GM19193 (cell line): Measurements from ENCODE around the gene HMCN2.

Experiments used
- POLR2A ChIP-seq: IDR thresholded peaks from 4 replicates; pipeline ENCODE4 v1.6.1; 2011; ENCODE audit not compliant: insufficient read depth, insufficient read length; ENCODE audit errors: extremely low read depth

Gene HMCN2

DNA sequence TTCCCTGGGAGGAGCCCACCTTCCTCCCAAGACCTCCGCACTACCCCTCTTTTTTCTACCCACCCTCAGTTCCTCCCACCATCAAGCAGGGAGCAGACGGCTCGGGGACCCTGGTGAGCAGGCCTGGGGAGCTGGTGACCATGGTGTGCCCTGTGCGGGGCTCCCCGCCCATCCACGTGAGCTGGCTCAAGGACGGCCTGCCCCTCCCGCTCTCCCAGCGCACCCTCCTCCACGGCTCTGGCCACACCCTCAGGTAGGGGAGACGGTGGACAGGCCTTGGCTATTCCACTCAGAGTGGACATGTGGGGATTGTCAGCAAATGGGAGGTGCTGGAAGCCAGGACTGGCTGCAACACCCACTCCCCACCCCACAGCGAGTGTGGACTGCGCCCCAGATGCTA lies 126.3 kb downstream of the HMCN2 start:
- no peak for TF ChIP-seq POLR2A

DNA sequence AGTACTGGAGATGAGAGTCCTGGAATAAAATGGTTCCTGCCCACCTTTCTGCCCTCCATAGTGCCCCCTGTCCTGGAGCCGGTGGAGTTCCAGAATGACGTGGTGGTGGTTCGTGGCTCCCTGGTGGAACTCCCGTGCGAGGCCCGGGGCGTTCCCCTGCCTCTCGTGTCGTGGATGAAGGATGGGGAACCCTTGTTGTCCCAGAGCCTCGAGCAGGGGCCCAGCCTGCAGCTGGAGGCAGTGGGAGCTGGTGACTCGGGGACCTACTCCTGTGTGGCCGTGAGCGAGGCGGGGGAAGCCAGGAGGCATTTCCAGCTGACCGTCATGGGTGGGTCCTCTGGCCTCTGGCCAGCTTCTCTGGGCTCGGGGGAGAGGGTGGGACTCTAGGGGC lies 128.1 kb downstream of the HMCN2 start:
- TF ChIP-seq POLR2A: no peak

DNA sequence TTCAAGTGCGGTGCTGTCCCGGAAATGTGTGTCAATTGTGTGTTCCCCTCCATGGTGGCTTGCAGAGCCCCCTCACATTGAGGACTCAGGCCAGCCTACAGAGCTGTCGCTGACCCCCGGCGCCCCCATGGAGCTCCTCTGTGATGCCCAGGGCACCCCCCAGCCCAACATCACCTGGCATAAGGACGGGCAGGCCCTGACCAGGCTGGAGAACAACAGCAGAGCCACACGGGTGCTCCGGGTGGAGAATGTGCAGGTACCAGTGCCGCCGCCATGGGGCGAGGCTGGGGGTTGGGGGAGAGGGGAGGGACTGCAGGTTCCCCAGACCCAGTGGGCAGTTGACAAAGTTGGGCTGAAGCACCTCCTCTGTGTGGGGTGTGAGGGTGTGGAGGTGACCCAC lies 128.8 kb downstream of the HMCN2 start:
- no peak for TF ChIP-seq POLR2A

DNA sequence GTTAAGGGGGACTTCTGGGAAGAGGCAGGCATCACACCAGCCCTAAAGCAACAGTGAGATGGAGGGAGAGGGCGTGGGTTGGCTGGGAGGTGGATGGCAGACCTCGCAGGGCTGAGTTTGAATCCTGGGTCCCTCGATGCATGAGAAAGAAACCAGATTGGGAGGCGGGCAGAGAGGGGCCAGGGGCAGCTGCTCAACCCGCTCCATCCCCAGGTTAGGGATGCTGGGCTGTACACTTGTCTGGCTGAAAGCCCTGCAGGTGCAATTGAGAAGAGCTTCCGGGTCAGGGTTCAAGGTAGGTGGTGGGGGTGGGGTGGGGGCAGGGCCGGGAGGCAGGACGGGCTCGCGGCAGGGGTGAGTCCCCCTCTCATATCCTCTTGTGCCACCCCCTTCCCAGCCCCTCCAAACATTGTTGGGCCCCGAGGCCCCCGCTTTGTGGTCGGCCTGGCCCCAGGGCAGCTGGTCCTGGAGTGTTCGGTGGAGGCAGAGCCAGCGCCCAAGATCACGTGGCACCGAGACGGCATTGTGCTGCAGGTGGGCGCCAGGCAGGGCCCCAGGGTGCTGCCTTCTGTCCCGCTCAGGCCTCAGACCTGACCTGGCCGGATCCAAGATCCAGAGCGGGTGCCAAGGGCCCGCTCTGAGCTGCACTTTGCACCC lies 129.4 kb downstream of the HMCN2 start:
- no peak for TF ChIP-seq POLR2A

DNA sequence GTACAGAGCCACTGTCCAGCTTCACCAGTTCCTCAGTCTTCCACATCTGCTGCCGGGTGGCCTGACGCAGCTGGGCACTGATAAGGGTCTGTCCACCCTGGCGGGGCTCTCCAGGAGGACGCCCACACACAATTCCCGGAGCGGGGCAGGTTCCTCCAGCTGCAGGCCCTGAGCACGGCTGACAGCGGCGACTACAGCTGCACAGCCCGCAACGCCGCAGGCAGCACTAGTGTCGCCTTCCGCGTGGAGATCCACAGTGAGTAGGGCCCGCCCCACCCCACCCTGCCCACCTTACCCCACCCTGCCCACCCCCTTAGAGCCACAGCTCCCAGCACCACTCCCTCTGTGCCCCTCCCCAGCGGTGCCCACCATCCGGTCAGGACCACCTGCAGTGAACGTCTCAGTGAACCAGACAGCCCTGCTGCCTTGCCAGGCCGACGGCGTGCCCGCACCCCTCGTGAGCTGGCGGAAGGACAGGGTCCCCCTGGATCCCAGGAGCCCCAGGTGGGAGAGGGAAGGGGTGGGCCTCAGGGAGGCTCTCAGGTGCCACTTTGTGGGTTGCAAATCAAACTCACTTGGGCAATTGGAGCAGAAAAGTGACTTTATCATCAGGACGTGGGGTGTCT lies 130.4 kb downstream of the HMCN2 start:
- no peak for TF ChIP-seq POLR2A

DNA sequence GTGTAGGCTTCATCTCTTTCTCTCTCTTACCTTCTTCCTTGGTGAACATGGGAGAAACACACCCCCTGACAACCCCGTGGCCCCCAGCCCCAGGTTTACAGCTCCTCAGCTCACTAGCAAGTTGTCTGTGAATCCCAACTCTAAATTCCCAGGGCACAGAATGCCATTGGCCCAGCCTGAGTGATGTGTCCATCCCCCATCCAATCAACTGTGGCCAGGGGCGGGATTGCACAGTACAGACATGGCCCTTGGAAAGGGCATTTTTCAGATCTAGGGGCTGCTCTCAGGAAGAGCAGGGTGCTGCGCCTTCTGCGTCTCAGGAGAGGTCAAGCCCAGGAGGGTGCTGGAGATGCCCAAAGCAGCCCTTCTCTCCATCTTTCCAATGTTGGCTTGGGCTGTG lies 131.0 kb downstream of the HMCN2 start:
- TF ChIP-seq POLR2A: no peak

DNA sequence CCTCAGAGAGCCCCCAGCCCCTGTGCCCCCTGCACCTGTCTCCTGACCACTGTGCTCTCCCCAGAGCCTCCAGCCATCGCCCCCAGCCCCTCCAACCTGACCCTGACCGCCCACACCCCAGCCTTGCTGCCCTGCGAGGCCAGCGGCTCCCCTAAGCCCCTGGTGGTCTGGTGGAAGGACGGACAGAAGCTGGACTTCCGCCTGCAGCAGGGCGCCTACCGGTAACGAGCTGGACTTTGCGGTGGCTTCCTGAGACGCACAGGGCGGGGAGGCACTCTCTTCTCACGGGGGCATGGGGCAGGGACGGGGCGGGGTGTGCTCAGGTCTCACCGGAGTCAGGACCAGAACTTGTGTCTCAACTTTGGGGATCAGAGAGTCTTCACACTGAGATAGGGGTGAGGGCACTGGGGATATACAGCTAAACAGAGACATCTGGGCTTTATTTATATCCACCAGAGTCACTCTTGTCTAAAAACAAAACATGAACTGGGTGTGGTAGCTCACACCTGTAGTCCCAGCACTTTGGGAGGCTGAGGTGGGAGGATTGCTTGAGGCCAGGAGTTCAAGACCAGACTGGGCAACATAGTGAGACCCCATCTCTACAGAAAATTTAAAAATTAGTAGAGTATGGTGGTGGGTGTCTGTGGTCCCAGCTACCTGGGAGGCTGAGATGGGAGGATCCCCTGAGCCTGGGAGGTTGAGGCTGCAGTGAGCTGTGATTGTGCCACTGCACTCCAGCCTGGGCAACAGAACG lies 133.1 kb downstream of the HMCN2 start:
- TF ChIP-seq POLR2A: no peak

DNA sequence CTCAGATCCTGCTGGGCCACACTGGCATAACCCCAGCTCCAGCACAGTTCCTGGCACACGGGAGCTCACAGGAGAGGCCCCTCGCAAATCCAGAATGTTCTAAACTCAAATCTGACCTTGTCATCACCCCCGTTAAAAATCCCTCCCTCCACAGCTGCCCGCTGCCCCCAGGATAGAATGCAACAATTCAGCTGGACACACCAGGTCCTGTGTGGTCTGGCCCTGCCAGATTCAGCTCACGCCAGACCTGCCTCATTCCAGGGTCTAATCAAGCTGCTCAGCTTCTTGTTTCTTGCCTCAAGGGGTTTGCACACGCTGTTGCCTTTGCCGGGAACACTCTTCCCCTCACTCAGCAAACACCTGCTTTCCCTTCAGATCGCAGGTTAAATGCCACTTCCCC lies 134.2 kb downstream of the HMCN2 start:
- TF ChIP-seq POLR2A: no peak

DNA sequence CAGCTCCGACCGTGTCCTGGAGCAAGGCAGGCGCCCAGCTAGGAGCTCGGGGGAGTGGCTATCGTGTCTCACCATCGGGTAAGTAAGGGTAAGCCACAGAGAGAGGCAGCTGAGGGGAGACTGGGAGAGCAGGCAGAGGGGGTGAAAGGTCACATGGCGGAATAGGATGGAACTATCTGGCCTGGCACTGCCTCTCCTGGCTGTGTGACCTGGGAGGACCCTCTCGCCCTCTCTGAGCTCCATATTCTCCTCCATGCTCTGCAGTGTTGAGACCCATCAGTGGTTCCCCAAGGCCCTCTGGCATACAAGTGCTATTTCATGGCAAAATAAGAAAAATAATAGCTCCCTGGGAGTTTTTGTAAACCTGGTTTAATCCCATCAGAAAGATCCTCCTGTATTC lies 135.3 kb downstream of the HMCN2 start:
- no peak for TF ChIP-seq POLR2A

DNA sequence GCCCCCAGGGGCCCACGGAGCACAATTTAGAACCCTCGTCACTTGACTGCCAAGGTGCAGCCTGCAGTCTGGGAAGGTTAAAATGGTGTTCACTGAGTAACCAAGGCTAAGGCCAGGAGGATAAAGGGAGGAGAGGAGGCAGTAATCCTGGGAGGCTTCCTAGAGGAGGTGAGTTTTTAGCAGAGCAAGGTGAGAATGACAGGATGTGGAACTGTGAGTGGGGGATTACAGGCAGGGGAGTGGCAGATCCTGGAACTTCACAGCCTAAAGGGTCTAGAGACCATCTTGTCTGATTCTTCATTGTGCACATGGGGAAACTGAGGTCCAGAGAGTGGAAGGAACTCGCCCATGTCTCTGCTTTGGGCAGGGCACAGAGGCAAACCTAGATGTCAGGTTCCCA lies 136.7 kb downstream of the HMCN2 start:
- no peak for TF ChIP-seq POLR2A

DNA sequence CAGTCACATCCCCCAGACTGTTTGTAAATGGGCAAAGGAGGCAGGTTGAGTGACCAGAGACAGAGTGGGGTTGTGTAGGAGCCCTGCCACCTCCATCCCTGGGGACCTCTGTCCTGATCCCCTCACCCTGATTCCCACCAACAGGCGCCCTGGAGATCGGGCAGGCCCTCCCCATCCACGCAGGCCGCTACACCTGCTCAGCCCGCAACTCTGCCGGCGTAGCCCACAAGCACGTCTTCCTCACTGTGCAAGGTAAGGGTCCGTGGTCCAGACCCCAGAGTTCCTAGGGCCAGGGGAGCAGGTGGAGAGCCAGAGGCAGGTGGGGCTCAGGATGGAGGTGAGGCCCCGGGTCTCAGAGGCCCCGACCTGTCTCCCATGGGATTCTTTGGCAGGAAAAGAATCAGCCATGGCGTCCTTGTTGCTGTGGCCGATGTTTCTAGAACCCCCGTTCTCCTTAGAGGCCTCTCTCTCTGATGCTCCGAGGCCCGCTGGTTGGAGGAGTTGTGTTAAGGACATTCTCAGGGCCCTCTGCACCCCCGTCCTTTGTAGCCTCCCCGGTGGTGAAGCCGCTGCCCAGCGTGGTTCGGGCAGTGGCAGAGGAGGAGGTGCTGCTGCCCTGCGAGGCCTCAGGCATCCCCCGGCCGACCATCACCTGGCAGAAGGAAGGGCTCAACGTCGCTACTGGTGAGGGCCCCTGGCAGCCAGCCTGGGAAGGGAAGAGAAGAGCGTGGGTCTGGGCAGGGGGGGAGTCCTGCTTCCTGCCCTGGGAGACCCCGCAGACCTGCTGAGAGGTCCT lies 137.3 kb downstream of the HMCN2 start:
- TF ChIP-seq POLR2A: no peak

DNA sequence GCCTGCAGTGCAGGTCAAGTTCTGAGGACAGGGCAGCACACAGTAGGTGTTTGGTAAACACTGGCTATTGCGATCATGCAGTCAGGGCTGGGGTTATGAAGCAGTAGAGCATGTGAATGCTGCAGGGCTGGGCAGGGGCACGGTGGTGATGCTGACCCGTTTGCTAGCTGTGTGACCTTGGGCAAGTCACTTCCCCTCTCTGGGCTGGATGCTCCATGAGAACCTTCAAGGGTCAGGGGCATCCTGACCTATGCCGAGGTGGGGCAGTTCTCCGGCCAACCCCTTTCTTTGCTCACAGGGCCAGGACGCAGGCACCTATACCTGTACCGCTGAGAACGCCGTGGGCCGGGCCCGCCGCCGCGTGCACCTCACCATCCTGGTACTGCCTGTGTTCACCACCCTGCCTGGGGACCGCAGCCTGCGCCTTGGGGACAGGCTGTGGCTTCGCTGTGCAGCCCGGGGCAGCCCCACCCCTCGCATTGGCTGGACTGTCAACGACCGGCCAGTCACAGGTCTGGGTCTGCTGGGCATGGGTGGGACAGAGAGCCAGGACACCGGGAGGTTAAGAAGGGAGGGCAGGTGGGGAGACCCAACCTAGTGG lies 140.2 kb downstream of the HMCN2 start:
- TF ChIP-seq POLR2A: no peak

DNA sequence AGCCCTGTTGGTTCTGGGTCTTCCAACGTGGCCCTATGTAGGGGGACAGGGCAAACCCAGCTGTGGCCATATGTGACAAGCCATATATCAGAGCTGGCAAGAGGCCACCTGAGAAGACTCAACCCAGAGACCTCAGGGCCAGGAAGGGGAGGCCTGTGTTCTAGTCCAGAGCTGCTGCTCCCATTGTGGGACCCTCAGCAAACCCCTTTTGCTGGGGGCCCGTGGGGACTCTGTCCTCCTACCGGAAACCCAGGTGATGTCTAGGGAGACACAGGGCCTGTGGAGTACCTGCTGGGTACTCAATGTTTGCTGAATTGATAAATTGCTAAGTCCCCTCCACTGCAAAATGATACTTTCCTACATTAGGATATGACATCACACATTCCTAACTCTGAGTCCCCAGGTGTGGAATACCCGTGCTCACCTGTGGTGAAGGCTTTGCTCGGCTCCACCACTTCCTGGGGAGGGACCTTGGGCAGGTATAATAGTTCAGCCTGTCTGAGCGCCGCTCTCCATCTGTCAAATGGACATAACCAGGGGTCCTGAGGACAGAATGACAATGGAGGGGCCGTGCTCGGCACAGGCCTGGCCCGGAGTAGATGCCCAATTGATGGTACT lies 140.8 kb downstream of the HMCN2 start:
- TF ChIP-seq POLR2A: no peak

DNA sequence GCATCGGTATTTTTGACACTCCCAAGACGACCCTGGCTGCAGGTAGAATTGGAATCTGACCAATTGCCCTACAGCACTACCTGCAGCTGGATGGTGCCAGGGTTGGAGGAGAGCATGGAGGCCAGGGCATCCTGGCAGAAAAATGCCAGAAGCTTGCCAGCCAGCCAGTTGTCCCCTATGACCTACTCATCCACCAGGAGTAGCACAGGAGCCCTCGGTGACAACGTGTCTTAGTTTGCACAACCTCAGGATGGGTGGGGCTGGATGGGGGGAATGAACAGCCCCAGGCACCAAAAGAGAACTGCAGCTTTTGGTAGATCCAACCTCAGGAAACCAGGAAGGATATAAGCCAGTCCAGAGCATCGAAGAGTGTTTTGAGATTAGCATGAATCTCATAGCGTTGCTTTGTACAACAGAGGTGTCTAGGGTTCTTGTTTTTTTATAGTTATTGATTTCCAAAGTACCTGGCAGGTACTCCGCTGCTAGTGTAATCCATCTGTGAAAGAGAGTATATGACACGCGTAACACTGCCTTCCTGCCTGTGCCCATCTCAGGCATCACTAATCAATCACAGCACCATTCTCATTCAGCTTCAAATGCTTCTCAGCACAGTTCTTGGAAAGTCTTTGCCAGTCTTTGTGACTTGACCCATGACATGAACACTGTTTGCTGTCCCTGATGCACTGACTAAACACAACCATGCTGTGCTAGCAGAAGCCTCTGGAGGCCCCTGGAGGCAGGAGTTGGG lies 142.5 kb downstream of the HMCN2 start:
- no peak for TF ChIP-seq POLR2A

DNA sequence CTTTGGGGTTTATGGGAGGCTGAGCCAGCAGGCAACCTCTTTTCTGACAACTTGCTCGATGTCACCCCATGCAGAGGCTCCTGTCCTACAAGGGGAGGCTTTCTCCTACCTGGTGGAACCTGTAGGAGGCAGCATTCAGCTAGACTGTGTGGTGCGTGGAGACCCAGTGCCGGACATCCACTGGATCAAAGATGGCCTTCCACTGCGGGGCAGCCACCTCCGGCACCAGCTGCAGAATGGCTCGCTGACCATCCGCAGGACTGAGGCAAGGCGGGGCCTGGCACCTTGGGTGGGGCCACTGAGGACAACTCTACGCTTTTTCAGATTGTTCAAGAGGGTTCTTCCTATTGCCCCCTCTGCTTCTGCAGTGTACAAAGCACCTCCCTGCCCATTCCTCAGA lies 143.1 kb downstream of the HMCN2 start:
- no peak for TF ChIP-seq POLR2A

DNA sequence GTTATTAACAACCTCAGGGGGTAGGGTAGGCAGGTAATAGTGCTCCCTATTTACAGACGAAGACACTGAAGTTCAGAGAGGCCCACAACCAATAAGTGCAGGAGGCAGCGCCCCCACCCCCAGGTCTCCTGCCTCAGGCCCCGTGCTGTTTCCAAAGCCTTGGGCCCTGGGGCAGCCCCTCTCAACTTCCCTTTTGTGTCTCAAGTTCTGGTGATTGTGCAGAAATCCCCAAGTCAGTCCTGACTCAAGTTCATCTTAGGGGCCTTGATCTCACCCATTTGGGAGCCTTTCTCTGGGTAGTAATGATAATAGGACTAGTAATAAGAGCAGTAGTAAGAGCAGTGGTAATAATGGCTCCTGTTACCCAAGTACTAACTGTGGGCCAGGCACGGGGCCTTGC lies 143.7 kb downstream of the HMCN2 start:
- no peak for TF ChIP-seq POLR2A
